GM19438 (cell line): ENCODE data around the gene SPDYC.
A peak's percentile ranks its signal among the peaks of the same experiment; 100 is the strongest.

Source experiments
- ATAC-seq: cut with Tn5 transposase; IDR thresholded peaks from one replicate; pipeline ENCODE4 v1.9.1; 2021; ENCODE audit warnings: low read depth; ENCODE audit not compliant: unreplicated experiment

Gene SPDYC

GRCh38 chr11:65170058-65170534 is at the start of gene SPDYC:
SPDYC (plus strand) TSS chr11:65170233; CDS start chr11:65171358, 1,125 bp downstream.
- no peak for ATAC-seq

GRCh38 chr11:65120831-65121230 is 49.2 kb upstream of the SPDYC start:
- ATAC-seq: no peak

- ATAC-seq: no peak
Measured at GRCh38 chr11:65121447-65121864, 48.6 kb upstream of the SPDYC start.

GRCh38 chr11:65121865-65122696 is 48.0 kb upstream of the SPDYC start, which contains the start of the genes FAU and MRPL49:
FAU (minus strand) TSS chr11:65122134; CDS start chr11:65121813, 321 bp downstream.
MRPL49 (plus strand) TSS chr11:65122321; CDS start chr11:65122347, 26 bp downstream.
- ATAC-seq: peak; percentile 65

- ATAC-seq: no peak
Measured at GRCh38 chr11:65124480-65125196, 45.4 kb upstream of the SPDYC start.

- ATAC-seq: no peak
Measured at GRCh38 chr11:65125197-65126056, 44.6 kb upstream of the SPDYC start.

- ATAC-seq: no peak
Measured at GRCh38 chr11:65126624-65127274, 43.3 kb upstream of the SPDYC start.

GRCh38 chr11:65127473-65128181 is 42.4 kb upstream of the SPDYC start:
- ATAC-seq: no peak

- ATAC-seq: no peak
Measured at GRCh38 chr11:65128182-65129145, 41.6 kb upstream of the SPDYC start.

- ATAC-seq: no peak
Measured at GRCh38 chr11:65129649-65130441, 40.2 kb upstream of the SPDYC start.

GRCh38 chr11:65130631-65131416 is 39.2 kb upstream of the SPDYC start:
- no peak for ATAC-seq

GRCh38 chr11:65131417-65131776 is 38.6 kb upstream of the SPDYC start:
- no peak for ATAC-seq

- no peak for ATAC-seq
Measured at GRCh38 chr11:65131895-65132237, 38.2 kb upstream of the SPDYC start.

GRCh38 chr11:65132238-65132987 is 37.6 kb upstream of the SPDYC start:
- no peak for ATAC-seq

- no peak for ATAC-seq
Measured at GRCh38 chr11:65132988-65133700, 36.9 kb upstream of the SPDYC start.

GRCh38 chr11:65133724-65134123 is 36.3 kb upstream of the SPDYC start:
- no peak for ATAC-seq
